GM12878 (cell line): Measurements from ENCODE around the gene OR6N1. TPM values are rescaled to one million over a fixed set of nuclear protein-coding genes. Genes with fewer than 3 reads are reported as not detected.

Source experiments
- ATAC-seq: fragments of 200-7000 bp; cut with Tn5 transposase; 3 replicates; pipeline ENCODE4 v1.9.1; 2020; ENCODE audit warnings: mild to moderate bottlenecking, moderate library complexity
- BruUV-seq: library from RNA; stranded (reverse); fragments of 400-500 nt; replicated peaks from 2 replicates; lab custom pipeline; 2021; lab: Mats Ljungman, UMichigan
- CTCF ChIA-PET: fragments of 300-600 bp; sonication (Branson Sonifier 250); formaldehyde crosslinking; extraction: SDS; loops from one replicate; lab custom pipeline; 2021; ENCODE audit warnings: inconsistent platforms; lab: Yijun Ruan, JAX
- POLR2A ChIA-PET: fragments of 350-600 bp; formaldehyde crosslinking; extraction: SDS; loops from one replicate; lab custom pipeline; 2021; ENCODE audit warnings: inconsistent platforms; lab: Charles Lee
- RAD21 ChIA-PET: fragments of 300-600 bp; sonication (Branson Sonifier 250); formaldehyde crosslinking; loops from one replicate; lab custom pipeline; 2023; ENCODE audit warnings: antibody characterized with exemption; ENCODE audit not compliant: unreplicated experiment; lab: Charles Lee
- SMC1A ChIA-PET: fragments of 300-600 bp; sonication (Branson Sonifier 250); formaldehyde crosslinking; loops from one replicate; lab custom pipeline; 2023; ENCODE audit not compliant: unreplicated experiment, uncharacterized antibody; lab: Charles Lee
- DNase-seq: peaks from one replicate; pipeline ENCODE4 v3.0.0-alpha.2; 2011; ENCODE audit warnings: low read depth, low spot score
- FAIRE-seq: peaks from 3 replicates; lab custom pipeline; 2011; peaks lifted over from hg19 to GRCh38; lab: Jason Lieb, UNC
- H2AFZ ChIP-seq: 2 replicates; pipeline ENCODE4 v1.6.0; 2011; ENCODE audit warnings: low read depth, low read length, control low read depth; ENCODE audit not compliant: control insufficient read depth
- H3K27ac ChIP-seq: 2 replicates; pipeline ENCODE4 v1.5.1; 2011; ENCODE audit warnings: control low read depth; ENCODE audit not compliant: control insufficient read depth, insufficient read depth
- H3K27me3 ChIP-seq, 2 experiments: replicated peaks in 1 of 2; 2 replicates each; pipeline versions ENCODE4 v1.6.0 to v1.6.1; 2011; ENCODE audit warnings: low read length in 1 of 2; ENCODE audit not compliant: control insufficient read depth in 2 of 2, insufficient read depth in 2 of 2
- H3K36me3 ChIP-seq, 2 experiments: 2 replicates each; pipeline ENCODE4 v1.5.1; 2011; ENCODE audit warnings: low read length in 1 of 2; ENCODE audit not compliant: control insufficient read depth in 2 of 2, insufficient read depth in 2 of 2
- H3K4me1 ChIP-seq: 2 replicates; pipeline ENCODE4 v1.6.1; 2011; ENCODE audit warnings: mild to moderate bottlenecking, low read length, moderate library complexity, mixed read lengths; ENCODE audit not compliant: control insufficient read depth, insufficient read depth
- H3K4me2 ChIP-seq: 2 replicates; pipeline ENCODE4 v1.6.0; 2011; ENCODE audit warnings: control low read depth; ENCODE audit not compliant: control insufficient read depth, insufficient read depth
- H3K4me3 ChIP-seq: fragments of 200-600 bp; sonication (generic); 2 replicates; pipeline ENCODE4 v1.5.1; 2016
- H3K79me2 ChIP-seq: 2 replicates; pipeline ENCODE4 v1.6.0; 2011; ENCODE audit warnings: low read length; ENCODE audit not compliant: control insufficient read depth, insufficient read depth
- H3K9ac ChIP-seq: 2 replicates; pipeline ENCODE4 v1.8.0; 2011; ENCODE audit warnings: low read length, control low read depth, mixed read lengths; ENCODE audit not compliant: control insufficient read depth, insufficient read depth
- H3K9me3 ChIP-seq: replicated peaks from 3 replicates; pipeline ENCODE4 v1.5.1; 2011; ENCODE audit warnings: mild to moderate bottlenecking, low read length; ENCODE audit not compliant: control insufficient read depth, insufficient read depth
- H4K20me1 ChIP-seq: 2 replicates; pipeline ENCODE4 v1.6.0; 2011; ENCODE audit not compliant: control insufficient read depth, insufficient read depth
- CBX3 ChIP-seq: fragments of 200-600 bp; sonication (generic); IDR thresholded peaks from 2 replicates; pipeline ENCODE4 v1.6.1; 2016; ENCODE audit warnings: low read depth, borderline replicate concordance
- GABPA ChIP-seq: IDR thresholded peaks from 2 replicates; pipeline ENCODE4 v1.6.1; 2014; ENCODE audit warnings: antibody characterized with exemption, low read depth, mild to moderate bottlenecking, inconsistent platforms
- RAD21 ChIP-seq: IDR thresholded peaks from 2 replicates; pipeline ENCODE4 v1.6.1; 2011; ENCODE audit warnings: mild to moderate bottlenecking, low read depth, low read length, moderate library complexity; ENCODE audit not compliant: insufficient read depth
- SMC3 ChIP-seq: IDR thresholded peaks from 2 replicates; pipeline ENCODE4 v1.6.1; 2011; ENCODE audit warnings: low read length, improper control_type of control experiment, borderline replicate concordance
- SPI1 ChIP-seq: IDR thresholded peaks from 2 replicates; pipeline ENCODE4 v1.6.1; 2011; ENCODE audit warnings: low read depth, mild to moderate bottlenecking, low read length, moderate library complexity, borderline replicate concordance; ENCODE audit not compliant: insufficient read depth
- TAF1 ChIP-seq: IDR thresholded peaks from 2 replicates; pipeline ENCODE4 v1.6.1; 2011; ENCODE audit warnings: mild to moderate bottlenecking, low read depth, low read length, borderline replicate concordance
- WGBS: methylation state at CpG from one replicate; pipeline ENCODE4 v1.1.6; 2016; ENCODE audit warnings: low lambda C conversion rate; ENCODE audit not compliant: insufficient replicate concordance, insufficient coverage; ENCODE audit errors: missing lambda C conversion rate; 5-methylcytosine and 5-hydroxymethylcytosine counted together
- in situ Hi-C: fragments of 300-500 bp; cut with MboI; formaldehyde crosslinking; loops from 9 replicates; pipeline ENCODE4 v1.14.3; 2018; ENCODE audit warnings: mixed read lengths
- intact Hi-C: fragments of 100-400 bp; cut with micrococcal nuclease; formaldehyde crosslinking; loops from one replicate; pipeline ENCODE4 v1.14.2; 2022; ENCODE audit not compliant: unreplicated experiment
- polyA plus RNA-seq, 11 experiments: library from polyadenylated mRNA; depleted of rRNA in 4 of 11; unstranded in 6 of 11; stranded (reverse) in 5 of 11; fragments of >200 nt; fragmentation: Nextera tagmentation in 4 of 11; fragmentation: Illumina TruSeq in 1 of 11; extraction: Ambion mirVana in 4 of 11; extraction: Trizol in 1 of 11; gene quantifications; 1 replicate in 1 of 11; 2 replicates in 10 of 11; pipeline versions ENCODE4 v1.2.1 to v1.2.3, GENCODE V29; 2011 to 2016; ENCODE audit warnings: inconsistent platforms in 2 of 11, missing spikeins in 2 of 11, low read depth in 1 of 11
- total RNA-seq, 4 experiments: library from RNA; depleted of rRNA in 3 of 4; stranded (reverse); fragments of >200 nt in 3 of 4; fragmentation: Illumina TruSeq in 1 of 4; extraction: Trizol in 1 of 4; gene quantifications; 2 replicates each; pipeline versions ENCODE4 v1.2.1 to v1.2.3, GENCODE V29; 2013 to 2021
- TF ChIP-seq, protein P1 (sequence below), 3 experiments: IDR thresholded peaks in 2 of 3; conservative IDR thresholded peaks in 1 of 3; 2 replicates each; pipeline ENCODE4 v1.5.1; 2011; ENCODE audit warnings: low read depth in 3 of 3, low read length in 3 of 3, mild to moderate bottlenecking in 3 of 3, control low read depth in 2 of 3, moderate library complexity in 2 of 3, inconsistent platforms in 1 of 3, mixed read lengths in 1 of 3; ENCODE audit not compliant: control insufficient read depth in 2 of 3, insufficient read depth in 1 of 3; ENCODE audit errors: extremely low read depth in 1 of 3
- TF ChIP-seq, protein P2 (sequence below): fragments of 450-650 bp; formaldehyde crosslinking; IDR thresholded peaks from 2 replicates; pipeline ENCODE4 v1.4.0; 2022; ENCODE audit warnings: mild to moderate bottlenecking, moderate library complexity

Gene OR6N1
- total and polyA plus RNA-seq, 10 of the 15 experiments (the other 5 are each of a cell fraction or from before 2014, with no cell fraction given) = not detected

GRCh38 chr1:158793604-158794003, 21.6 kb upstream of the OR6N1 start:
- in situ Hi-C loops (loop anchor here (5.0 kb wide), 1 partner anchor 204 kb away; no protein-coding TSS in a partner anchor), intact Hi-C loops (loop anchor here (1.0 kb wide), 1 partner anchor 205 kb away; no protein-coding TSS in a partner anchor)
- H3K4me3 ChIP-seq = no peak overlapping the region
- ATAC-seq (peak; percentile 87), DNase-seq (no peak), FAIRE-seq (no peak)
- no peak overlapping the region for H3K9ac ChIP-seq
- ChIA-PET SMC1A (interaction anchor here (0.7 to 6.7 kb wide), 8 partner anchors 37 to 278 kb away, joined by 3 to 59 read pairs (median 6); partner anchors contain the start of gene MNDA), POLR2A (no interaction called here), RAD21 (interaction anchor here (0.8 to 4.3 kb wide), 8 partner anchors 15 to 287 kb away, joined by 3 to 31 read pairs (median 4); partner anchors contain the start of gene MNDA), CTCF (interaction anchor here (0.8 to 6.1 kb wide), 12 partner anchors 14 to 590 kb away, joined by 3 to 62 read pairs (median 4); no protein-coding TSS in a partner anchor)
- H4K20me1 ChIP-seq = no peaks in the 10 kb centered on the region
- H2AFZ ChIP-seq = no peak overlapping the region
- H3K4me1 ChIP-seq = no peaks in the 10 kb centered on the region
- BruUV-seq = no TSS peak
- TF ChIP-seq CBX3 (no peak), TAF1 (no peak), RAD21 (peak; percentile 83), SPI1 (no peak), SMC3 (peak; percentile 70; the same call in 1 of the 2 replicates), GABPA (no peak)
- TF ChIP-seq, protein P1, sequence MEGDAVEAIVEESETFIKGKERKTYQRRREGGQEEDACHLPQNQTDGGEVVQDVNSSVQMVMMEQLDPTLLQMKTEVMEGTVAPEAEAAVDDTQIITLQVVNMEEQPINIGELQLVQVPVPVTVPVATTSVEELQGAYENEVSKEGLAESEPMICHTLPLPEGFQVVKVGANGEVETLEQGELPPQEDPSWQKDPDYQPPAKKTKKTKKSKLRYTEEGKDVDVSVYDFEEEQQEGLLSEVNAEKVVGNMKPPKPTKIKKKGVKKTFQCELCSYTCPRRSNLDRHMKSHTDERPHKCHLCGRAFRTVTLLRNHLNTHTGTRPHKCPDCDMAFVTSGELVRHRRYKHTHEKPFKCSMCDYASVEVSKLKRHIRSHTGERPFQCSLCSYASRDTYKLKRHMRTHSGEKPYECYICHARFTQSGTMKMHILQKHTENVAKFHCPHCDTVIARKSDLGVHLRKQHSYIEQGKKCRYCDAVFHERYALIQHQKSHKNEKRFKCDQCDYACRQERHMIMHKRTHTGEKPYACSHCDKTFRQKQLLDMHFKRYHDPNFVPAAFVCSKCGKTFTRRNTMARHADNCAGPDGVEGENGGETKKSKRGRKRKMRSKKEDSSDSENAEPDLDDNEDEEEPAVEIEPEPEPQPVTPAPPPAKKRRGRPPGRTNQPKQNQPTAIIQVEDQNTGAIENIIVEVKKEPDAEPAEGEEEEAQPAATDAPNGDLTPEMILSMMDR (IDR thresholded peaks at IDR 0.05 in 2 of 3, conservative IDR thresholded peaks at IDR 0.05 in 1 of 3; ENCODE audit: control insufficient read depth in 2 of 3, extremely low read depth in 1 of 3, insufficient read depth in 1 of 3, low read depth in 3 of 3, low read length in 3 of 3) = peak; percentile 41 to 62 (median 59)
- TF ChIP-seq, protein P2, sequence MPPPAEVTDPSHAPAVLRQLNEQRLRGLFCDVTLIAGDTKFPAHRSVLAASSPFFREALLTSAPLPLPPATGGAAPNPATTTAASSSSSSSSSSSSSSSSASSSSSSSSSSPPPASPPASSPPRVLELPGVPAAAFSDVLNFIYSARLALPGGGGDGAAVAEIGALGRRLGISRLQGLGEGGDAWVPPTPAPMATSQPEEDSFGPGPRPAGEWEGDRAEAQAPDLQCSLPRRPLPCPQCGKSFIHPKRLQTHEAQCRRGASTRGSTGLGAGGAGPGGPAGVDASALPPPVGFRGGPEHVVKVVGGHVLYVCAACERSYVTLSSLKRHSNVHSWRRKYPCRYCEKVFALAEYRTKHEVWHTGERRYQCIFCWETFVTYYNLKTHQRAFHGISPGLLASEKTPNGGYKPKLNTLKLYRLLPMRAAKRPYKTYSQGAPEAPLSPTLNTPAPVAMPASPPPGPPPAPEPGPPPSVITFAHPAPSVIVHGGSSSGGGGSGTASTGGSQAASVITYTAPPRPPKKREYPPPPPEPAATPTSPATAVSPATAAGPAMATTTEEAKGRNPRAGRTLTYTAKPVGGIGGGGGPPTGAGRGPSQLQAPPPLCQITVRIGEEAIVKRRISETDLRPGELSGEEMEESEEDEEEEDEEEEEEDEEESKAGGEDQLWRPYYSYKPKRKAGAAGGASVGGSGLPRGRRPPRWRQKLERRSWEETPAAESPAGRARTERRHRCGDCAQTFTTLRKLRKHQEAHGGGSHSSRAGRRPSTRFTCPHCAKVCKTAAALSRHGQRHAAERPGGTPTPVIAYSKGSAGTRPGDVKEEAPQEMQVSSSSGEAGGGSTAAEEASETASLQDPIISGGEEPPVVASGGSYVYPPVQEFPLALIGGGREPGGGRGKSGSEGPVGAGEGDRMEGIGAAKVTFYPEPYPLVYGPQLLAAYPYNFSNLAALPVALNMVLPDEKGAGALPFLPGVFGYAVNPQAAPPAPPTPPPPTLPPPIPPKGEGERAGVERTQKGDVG (CRISPR knock-in tag) = no peak
- WGBS = 94% methylated on average over 2 of the region's 2 CpGs
- no peaks in the 10 kb centered on the region for H3K36me3 ChIP-seq
- H3K9me3 ChIP-seq = no peaks in the 10 kb centered on the region
- no peak overlapping the region for H3K27ac ChIP-seq
- H3K27me3 ChIP-seq = no peaks in the 10 kb centered on the region
- H3K79me2 ChIP-seq = no peaks in the 10 kb centered on the region
- H3K4me2 ChIP-seq = no peak overlapping the region
